GM23338 (cell line): ENCODE results near the gene NFILZ.

Experiments
- EZH2 ChIP-seq: fragments of 200-600 bp; sonication (generic); IDR thresholded peaks from one replicate; pipeline ENCODE4 v1.8.0; 2017; ENCODE audit warnings: antibody characterized with exemption, mild to moderate bottlenecking, low read depth; ENCODE audit not compliant: unreplicated experiment
- EZH2phosphoT487 ChIP-seq: fragments of 200-600 bp; sonication (generic); IDR thresholded peaks from one replicate; pipeline ENCODE4 v1.8.1; 2018; ENCODE audit warnings: antibody characterized with exemption; ENCODE audit not compliant: unreplicated experiment
- JUNB ChIP-seq: IDR thresholded peaks from one replicate; pipeline ENCODE4 v1.6.1; 2016; ENCODE audit warnings: antibody characterized with exemption; ENCODE audit not compliant: unreplicated experiment
- POLR2AphosphoS5 ChIP-seq: IDR thresholded peaks from 2 replicates; pipeline ENCODE4 v1.6.1; 2016; ENCODE audit warnings: antibody characterized with exemption, low read depth
- TF ChIP-seq, protein P1 (sequence below), 2 experiments: fragments of 200-600 bp in 1 of 2; sonication (generic) in 1 of 2; conservative IDR thresholded peaks; 2 replicates each; pipeline versions ENCODE4 v1.5.1 to v1.6.1; 2016 to 2017; ENCODE audit warnings: antibody characterized with exemption in 2 of 2, low read depth in 2 of 2, mild to moderate bottlenecking in 2 of 2, moderate library complexity in 1 of 2
- TF ChIP-seq, protein P2 (sequence below): IDR thresholded peaks from one replicate; pipeline ENCODE4 v1.6.1; 2018; ENCODE audit warnings: antibody characterized with exemption; ENCODE audit not compliant: unreplicated experiment

DNA sequence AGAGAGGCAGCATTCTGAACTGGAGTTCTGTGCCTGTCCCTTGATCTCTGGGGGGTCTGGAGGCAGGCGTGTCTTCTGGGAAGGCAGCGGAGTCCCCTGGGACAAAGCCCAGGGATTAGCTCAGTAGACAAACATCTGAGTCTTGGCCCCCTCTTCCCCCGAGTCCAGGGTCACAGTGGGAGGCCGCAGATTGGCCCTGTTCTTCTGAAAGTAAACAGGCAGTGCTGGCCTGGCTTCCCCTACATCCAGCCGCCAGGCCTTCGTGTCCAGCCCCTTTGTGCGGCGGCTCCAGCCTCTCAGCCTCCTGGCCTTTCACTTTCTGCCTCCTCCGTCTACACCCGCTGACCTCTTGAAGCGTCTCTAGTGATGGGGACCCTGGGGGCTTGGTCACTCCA lies 989 bp downstream of the NFILZ start:
- TF ChIP-seq, protein P1, sequence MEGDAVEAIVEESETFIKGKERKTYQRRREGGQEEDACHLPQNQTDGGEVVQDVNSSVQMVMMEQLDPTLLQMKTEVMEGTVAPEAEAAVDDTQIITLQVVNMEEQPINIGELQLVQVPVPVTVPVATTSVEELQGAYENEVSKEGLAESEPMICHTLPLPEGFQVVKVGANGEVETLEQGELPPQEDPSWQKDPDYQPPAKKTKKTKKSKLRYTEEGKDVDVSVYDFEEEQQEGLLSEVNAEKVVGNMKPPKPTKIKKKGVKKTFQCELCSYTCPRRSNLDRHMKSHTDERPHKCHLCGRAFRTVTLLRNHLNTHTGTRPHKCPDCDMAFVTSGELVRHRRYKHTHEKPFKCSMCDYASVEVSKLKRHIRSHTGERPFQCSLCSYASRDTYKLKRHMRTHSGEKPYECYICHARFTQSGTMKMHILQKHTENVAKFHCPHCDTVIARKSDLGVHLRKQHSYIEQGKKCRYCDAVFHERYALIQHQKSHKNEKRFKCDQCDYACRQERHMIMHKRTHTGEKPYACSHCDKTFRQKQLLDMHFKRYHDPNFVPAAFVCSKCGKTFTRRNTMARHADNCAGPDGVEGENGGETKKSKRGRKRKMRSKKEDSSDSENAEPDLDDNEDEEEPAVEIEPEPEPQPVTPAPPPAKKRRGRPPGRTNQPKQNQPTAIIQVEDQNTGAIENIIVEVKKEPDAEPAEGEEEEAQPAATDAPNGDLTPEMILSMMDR (conservative IDR thresholded peaks at IDR 0.05; ENCODE audit: low read depth in 2 of 2) = no peak
- TF ChIP-seq POLR2AphosphoS5 (no peak), EZH2 (no peak), JUNB (no peak), EZH2phosphoT487 (no peak)
- TF ChIP-seq, protein P2, sequence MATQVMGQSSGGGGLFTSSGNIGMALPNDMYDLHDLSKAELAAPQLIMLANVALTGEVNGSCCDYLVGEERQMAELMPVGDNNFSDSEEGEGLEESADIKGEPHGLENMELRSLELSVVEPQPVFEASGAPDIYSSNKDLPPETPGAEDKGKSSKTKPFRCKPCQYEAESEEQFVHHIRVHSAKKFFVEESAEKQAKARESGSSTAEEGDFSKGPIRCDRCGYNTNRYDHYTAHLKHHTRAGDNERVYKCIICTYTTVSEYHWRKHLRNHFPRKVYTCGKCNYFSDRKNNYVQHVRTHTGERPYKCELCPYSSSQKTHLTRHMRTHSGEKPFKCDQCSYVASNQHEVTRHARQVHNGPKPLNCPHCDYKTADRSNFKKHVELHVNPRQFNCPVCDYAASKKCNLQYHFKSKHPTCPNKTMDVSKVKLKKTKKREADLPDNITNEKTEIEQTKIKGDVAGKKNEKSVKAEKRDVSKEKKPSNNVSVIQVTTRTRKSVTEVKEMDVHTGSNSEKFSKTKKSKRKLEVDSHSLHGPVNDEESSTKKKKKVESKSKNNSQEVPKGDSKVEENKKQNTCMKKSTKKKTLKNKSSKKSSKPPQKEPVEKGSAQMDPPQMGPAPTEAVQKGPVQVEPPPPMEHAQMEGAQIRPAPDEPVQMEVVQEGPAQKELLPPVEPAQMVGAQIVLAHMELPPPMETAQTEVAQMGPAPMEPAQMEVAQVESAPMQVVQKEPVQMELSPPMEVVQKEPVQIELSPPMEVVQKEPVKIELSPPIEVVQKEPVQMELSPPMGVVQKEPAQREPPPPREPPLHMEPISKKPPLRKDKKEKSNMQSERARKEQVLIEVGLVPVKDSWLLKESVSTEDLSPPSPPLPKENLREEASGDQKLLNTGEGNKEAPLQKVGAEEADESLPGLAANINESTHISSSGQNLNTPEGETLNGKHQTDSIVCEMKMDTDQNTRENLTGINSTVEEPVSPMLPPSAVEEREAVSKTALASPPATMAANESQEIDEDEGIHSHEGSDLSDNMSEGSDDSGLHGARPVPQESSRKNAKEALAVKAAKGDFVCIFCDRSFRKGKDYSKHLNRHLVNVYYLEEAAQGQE = no peak
